ENCODE measurements around the gene PACS2.

PACS2 gene

GRCh38 chr14:105329411-105330150 is 15.0 kb downstream of the PACS2 start:
- Histone ChIP-seq H3K27me3 (ENCODE audit: insufficient read depth, poor library complexity, severe bottlenecking) (no peaks in the 10 kb centered on the region), H3K4me3 (replicated peaks; ENCODE audit: insufficient read depth, low read length) (no peak overlapping the region), H3K27ac (replicated peaks) (no peak overlapping the region)
- TF ChIP-seq POLR2AphosphoS5 (IDR thresholded peaks at IDR 0.05; ENCODE audit: low read depth) (no peak), REST (IDR thresholded peaks at IDR 0.05; ENCODE audit: insufficient replicate concordance, low read depth) (no peak), SPI1 (IDR thresholded peaks at IDR 0.05; ENCODE audit: borderline replicate concordance, low read depth) (no peak), CTCF (IDR thresholded peaks at IDR 0.05; ENCODE audit: insufficient read depth, low read length) (no peak), GABPA (IDR thresholded peaks at IDR 0.05; ENCODE audit: low read depth) (no peak)
- no peak for DNase-seq (ENCODE audit: low read depth in 1 of 2, low spot score in 1 of 2)

GRCh38 chr14:105330491-105330895 is 15.9 kb downstream of the PACS2 start:
- TF ChIP-seq POLR2AphosphoS5 (IDR thresholded peaks at IDR 0.05; ENCODE audit: low read depth), result no peak
- TF ChIP-seq SPI1 (IDR thresholded peaks at IDR 0.05; ENCODE audit: borderline replicate concordance, low read depth), result no peak
- no peak for TF ChIP-seq REST (IDR thresholded peaks at IDR 0.05; ENCODE audit: insufficient replicate concordance, low read depth)
- no peak for TF ChIP-seq GABPA (IDR thresholded peaks at IDR 0.05; ENCODE audit: low read depth)
- no peak for TF ChIP-seq CTCF (IDR thresholded peaks at IDR 0.05; ENCODE audit: insufficient read depth, low read length)
- no peak for DNase-seq (ENCODE audit: low read depth in 1 of 2, low spot score in 1 of 2)
- H3K27ac ChIP-seq (replicated peaks), result no peak overlapping the region

GRCh38 chr14:105331575-105332349 is 17.2 kb downstream of the PACS2 start:
- no peaks in the 10 kb centered on the region for H3K27me3 ChIP-seq (ENCODE audit: insufficient read depth, poor library complexity, severe bottlenecking)
- H3K27ac ChIP-seq (replicated peaks), result no peak overlapping the region

More at GRCh38 chr14:105330491-105330895, 15.9 kb downstream of the PACS2 start:
- H3K4me3 ChIP-seq (replicated peaks; ENCODE audit: insufficient read depth, low read length), result no peak overlapping the region
- H3K27me3 ChIP-seq (ENCODE audit: insufficient read depth, poor library complexity, severe bottlenecking), result no peaks in the 10 kb centered on the region

More at GRCh38 chr14:105331575-105332349, 17.2 kb downstream of the PACS2 start:
- DNase-seq (ENCODE audit: low read depth in 1 of 2, low spot score in 1 of 2), result no peak
- H3K4me3 ChIP-seq (replicated peaks; ENCODE audit: insufficient read depth, low read length), result no peak overlapping the region
- TF ChIP-seq GABPA (IDR thresholded peaks at IDR 0.05; ENCODE audit: low read depth), result no peak
- no peak for TF ChIP-seq POLR2AphosphoS5 (IDR thresholded peaks at IDR 0.05; ENCODE audit: low read depth)
- no peak for TF ChIP-seq CTCF (IDR thresholded peaks at IDR 0.05; ENCODE audit: insufficient read depth, low read length)
- no peak for TF ChIP-seq REST (IDR thresholded peaks at IDR 0.05; ENCODE audit: insufficient replicate concordance, low read depth)
- no peak for TF ChIP-seq SPI1 (IDR thresholded peaks at IDR 0.05; ENCODE audit: borderline replicate concordance, low read depth)

All from HL-60 (cell line).